K562 (cell line): ENCODE measurements around the gene SCFD2. TPM values are rescaled to one million over a fixed set of nuclear protein-coding genes. Genes with fewer than 3 reads are reported as not detected.

ENCODE experiments used
- ATAC-seq: fragments of 200-7000 bp; cut with Tn5 transposase; 3 replicates; pipeline ENCODE4 v1.9.1; 2020; ENCODE audit warnings: moderate library complexity
- BruUV-seq: library from RNA; stranded (reverse); fragments of 400-500 nt; replicated peaks from 2 replicates; lab custom pipeline; 2021; lab: Mats Ljungman, UMichigan
- CTCF ChIA-PET: fragments of 300-600 bp; formaldehyde crosslinking; extraction: SDS; loops from one replicate; lab custom pipeline; 2021; ENCODE audit warnings: low intra/inter-chr PET ratio; lab: Yijun Ruan, JAX
- POLR2A ChIA-PET: fragments of 300-600, 350-650 bp; sonication (Branson Sonifier 250); formaldehyde crosslinking; extraction: SDS; loops from one replicate; lab custom pipeline; 2021; ENCODE audit warnings: antibody characterized with exemption, inconsistent platforms; lab: Yijun Ruan, JAX
- DNase-seq, 4 experiments: peaks; one replicate each; pipeline versions ENCODE4 v3.0.0 to v3.0.0-alpha.2; 2011 to 2018; ENCODE audit warnings: low spot score in 3 of 4, mixed read lengths in 3 of 4; ENCODE audit errors: extremely low read depth in 1 of 4
- FAIRE-seq: peaks from 2 replicates; lab custom pipeline; 2011; peaks lifted over from hg19 to GRCh38; lab: Jason Lieb, UNC
- H2AFZ ChIP-seq: 2 replicates; pipeline ENCODE4 v1.6.0; 2011; ENCODE audit warnings: low read depth, low read length, control low read depth, inconsistent platforms
- H3K27ac ChIP-seq: fragments of 200-600 bp; 3 replicates; pipeline ENCODE4 v1.8.0; 2011; ENCODE audit warnings: low read depth, mild to moderate bottlenecking, control low read depth, inconsistent platforms, low read length, moderate library complexity, mixed read lengths; ENCODE audit errors: extremely low read depth
- H3K27me3 ChIP-seq, 2 experiments: fragments of 300-600 bp in 1 of 2; 2 replicates in 1 of 2; 3 replicates in 1 of 2; pipeline versions ENCODE4 v1.6.0 to v1.8.0; 2011; ENCODE audit warnings: inconsistent platforms in 2 of 2, low read length in 2 of 2, mild to moderate bottlenecking in 1 of 2, mixed read lengths in 1 of 2, moderate library complexity in 1 of 2; ENCODE audit not compliant: control insufficient read depth in 2 of 2, insufficient read depth in 2 of 2
- H3K36me3 ChIP-seq: fragments of 300-600 bp; 3 replicates; pipeline ENCODE4 v1.8.0; 2011; ENCODE audit warnings: mild to moderate bottlenecking, low read length, inconsistent platforms; ENCODE audit not compliant: control insufficient read depth, insufficient read depth
- H3K4me1 ChIP-seq, 2 experiments: fragments of 200-600 bp in 1 of 2; replicated peaks in 1 of 2; 2 replicates in 1 of 2; 3 replicates in 1 of 2; pipeline versions ENCODE4 v1.5.1 to v1.8.0; 2011; ENCODE audit warnings: inconsistent platforms in 2 of 2, low read length in 2 of 2, mild to moderate bottlenecking in 1 of 2, mixed read lengths in 1 of 2, moderate library complexity in 1 of 2; ENCODE audit not compliant: control insufficient read depth in 2 of 2, insufficient read depth in 2 of 2
- H3K4me2 ChIP-seq: 2 replicates; pipeline ENCODE4 v1.6.1; 2011; ENCODE audit warnings: low read length, control low read depth, inconsistent platforms, mixed read lengths; ENCODE audit not compliant: insufficient read depth
- H3K4me3 ChIP-seq: fragments of 200-600 bp; sonication (generic), shearing (Covaris generic); 2 replicates; pipeline ENCODE4 v1.5.1; 2016; ENCODE audit warnings: control low read depth, inconsistent platforms
- H3K79me2 ChIP-seq: fragments of 200-600 bp; 3 replicates; pipeline ENCODE4 v1.8.0; 2011; ENCODE audit warnings: low read length, inconsistent platforms; ENCODE audit not compliant: control insufficient read depth, insufficient read depth
- H3K9ac ChIP-seq, 2 experiments: 2 replicates each; pipeline versions ENCODE4 v1.6.0 to v1.6.1; 2011; ENCODE audit warnings: low read depth in 2 of 2, low read length in 2 of 2, control low read depth in 1 of 2, inconsistent platforms in 1 of 2, mild to moderate bottlenecking in 1 of 2, mixed read lengths in 1 of 2; ENCODE audit not compliant: insufficient read depth in 1 of 2
- H3K9me1 ChIP-seq: one replicate; pipeline ENCODE4 v1.6.0; 2011; ENCODE audit warnings: inconsistent platforms, mild to moderate bottlenecking, low read length, moderate library complexity; ENCODE audit not compliant: control insufficient read depth, insufficient read depth
- H3K9me3 ChIP-seq: replicated peaks from 2 replicates; pipeline ENCODE4 v1.5.1; 2011; ENCODE audit warnings: low read depth, low read length, inconsistent platforms; ENCODE audit not compliant: control insufficient read depth, insufficient read depth
- H4K20me1 ChIP-seq: replicated peaks from 2 replicates; pipeline ENCODE4 v1.6.1; 2011; ENCODE audit warnings: low read length, inconsistent platforms, mixed read lengths; ENCODE audit not compliant: control insufficient read depth, insufficient read depth
- ATF7 ChIP-seq: fragments of 450-650 bp; IDR thresholded peaks from 2 replicates; pipeline ENCODE4 v1.7.1; 2014; ENCODE audit warnings: mild to moderate bottlenecking, moderate library complexity
- CEBPG ChIP-seq, 3 experiments: fragments of 200-800 bp in 1 of 3; sonication (Bioruptor generic) in 1 of 3; sonication (generic) in 1 of 3; formaldehyde crosslinking in 1 of 3; IDR thresholded peaks in 2 of 3; conservative IDR thresholded peaks in 1 of 3; 2 replicates each; pipeline versions ENCODE4 v1.6.1 to v1.8.0; 2016 to 2022; ENCODE audit warnings: missing compliant biosample characterization in 2 of 3, missing genetic modification characterization in 2 of 3, mild to moderate bottlenecking in 1 of 3, missing genetic modification reagents in 1 of 3
- KLF10 ChIP-seq: fragments of 250-450 bp; sonication (Bioruptor Pico); IDR thresholded peaks from 2 replicates; pipeline ENCODE4 v1.6.1; 2021; ENCODE audit warnings: matching md5 sums
- NR2C1 ChIP-seq, 2 experiments: fragments of 450-650 bp; IDR thresholded peaks; 2 replicates each; pipeline ENCODE4 v1.6.1; 2017; ENCODE audit warnings: mild to moderate bottlenecking in 2 of 2, antibody characterized with exemption in 1 of 2, inconsistent platforms in 1 of 2, missing compliant biosample characterization in 1 of 2, missing genetic modification characterization in 1 of 2
- SMAD3 ChIP-seq: fragments of 450-650 bp; formaldehyde crosslinking; conservative IDR thresholded peaks from 2 replicates; pipeline ENCODE4 v1.4.0; 2020; ENCODE audit warnings: mild to moderate bottlenecking
- SREBF1 ChIP-seq: fragments of 150-350 bp; IDR thresholded peaks from 2 replicates; pipeline ENCODE4 v1.6.1; 2014; ENCODE audit warnings: antibody characterized with exemption, low read depth, low read length, borderline replicate concordance
- TRIM24 ChIP-seq, 2 experiments: fragments of 450-650 bp; IDR thresholded peaks; 2 replicates each; pipeline ENCODE4 v1.6.1; 2016
- ZNF263 ChIP-seq: sonication (generic); formaldehyde crosslinking; IDR thresholded peaks from 2 replicates; pipeline ENCODE4 v1.8.0; 2022; ENCODE audit warnings: mild to moderate bottlenecking, missing genetic modification reagents, borderline replicate concordance
- WGBS: fragments of 100-300 bp; shearing (Covaris generic); methylation state at CpG from one replicate; pipeline ENCODE4 v1.1.6; 2016; ENCODE audit warnings: low coverage, mixed read lengths; ENCODE audit not compliant: insufficient coverage; ENCODE audit errors: missing lambda C conversion rate; 5-methylcytosine and 5-hydroxymethylcytosine counted together
- in situ Hi-C: fragments of 300-500 bp; cut with MboI; formaldehyde crosslinking; loops from 4 replicates; pipeline ENCODE4 v1.15.0; 2018; ENCODE audit warnings: inconsistent platforms, mixed read lengths
- intact Hi-C: fragments of 100-400 bp; cut with micrococcal nuclease; formaldehyde crosslinking; loops from 2 replicates; pipeline ENCODE4 v1.14.2; 2022
- polyA plus RNA-seq, 8 experiments: library from polyadenylated mRNA; depleted of rRNA in 4 of 8; stranded (reverse) in 5 of 8; unstranded in 3 of 8; fragments of >200 nt; fragmentation: Nextera tagmentation in 2 of 8; fragmentation: Illumina TruSeq in 1 of 8; extraction: Ambion mirVana in 2 of 8; extraction: Trizol in 1 of 8; gene quantifications; 2 replicates each; pipeline versions ENCODE4 v1.2.1 to v1.2.3, GENCODE V29; 2011 to 2014; ENCODE audit warnings: inconsistent platforms in 1 of 8, missing spikeins in 1 of 8
- total RNA-seq, 7 experiments: library from RNA; depleted of rRNA in 6 of 7; stranded (reverse); fragments of >200 nt in 6 of 7; fragmentation: Illumina TruSeq in 2 of 7; extraction: Trizol in 2 of 7; gene quantifications; 2 replicates each; pipeline versions ENCODE4 v1.2.1 to v1.2.3, GENCODE V29; 2011 to 2021; ENCODE audit warnings: low replicate concordance in 1 of 7
- TF ChIP-seq, protein P1 (sequence below): IDR thresholded peaks from 2 replicates; pipeline ENCODE4 v1.6.1; 2016; ENCODE audit warnings: missing genetic modification characterization, missing compliant biosample characterization
- TF ChIP-seq, protein P2 (sequence below): sonication (generic); formaldehyde crosslinking; IDR thresholded peaks from 2 replicates; pipeline ENCODE4 v1.8.1; 2023; ENCODE audit warnings: mild to moderate bottlenecking, missing genetic modification reagents

The SCFD2 gene
- total and polyA plus RNA-seq, 9 of the 15 experiments (the other 6 are each of a cell fraction or from before 2014, with no cell fraction given), result 5.7 to 30.3 (median 22.8) TPM

DNA sequence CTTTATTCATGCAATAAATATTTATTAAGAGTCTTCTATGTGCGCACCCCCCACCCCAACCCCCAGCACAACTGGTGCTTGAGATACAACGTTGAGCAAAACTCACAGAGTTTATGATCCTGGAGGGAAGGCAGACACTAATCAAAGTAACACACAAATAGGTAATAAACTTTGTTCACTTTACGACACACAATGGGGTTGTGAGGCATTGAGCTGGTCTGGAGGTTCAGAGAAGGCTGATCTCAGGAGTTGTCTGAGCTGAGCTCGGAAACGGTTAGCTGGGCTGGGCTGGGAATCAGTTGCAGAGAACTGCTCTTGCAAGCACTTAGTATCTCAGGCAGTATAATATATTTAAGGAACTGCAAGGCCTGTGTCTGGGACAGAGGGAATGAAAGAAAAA, 238.5 kb downstream of the SCFD2 start (continued):
- TF ChIP-seq, protein P1, sequence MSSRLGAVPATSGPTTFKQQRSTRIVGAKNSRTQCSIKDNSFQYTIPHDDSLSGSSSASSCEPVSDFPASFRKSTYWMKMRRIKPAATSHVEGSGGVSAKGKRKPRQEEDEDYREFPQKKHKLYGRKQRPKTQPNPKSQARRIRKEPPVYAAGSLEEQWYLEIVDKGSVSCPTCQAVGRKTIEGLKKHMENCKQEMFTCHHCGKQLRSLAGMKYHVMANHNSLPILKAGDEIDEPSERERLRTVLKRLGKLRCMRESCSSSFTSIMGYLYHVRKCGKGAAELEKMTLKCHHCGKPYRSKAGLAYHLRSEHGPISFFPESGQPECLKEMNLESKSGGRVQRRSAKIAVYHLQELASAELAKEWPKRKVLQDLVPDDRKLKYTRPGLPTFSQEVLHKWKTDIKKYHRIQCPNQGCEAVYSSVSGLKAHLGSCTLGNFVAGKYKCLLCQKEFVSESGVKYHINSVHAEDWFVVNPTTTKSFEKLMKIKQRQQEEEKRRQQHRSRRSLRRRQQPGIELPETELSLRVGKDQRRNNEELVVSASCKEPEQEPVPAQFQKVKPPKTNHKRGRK, result no peak
- TF ChIP-seq, protein P2, sequence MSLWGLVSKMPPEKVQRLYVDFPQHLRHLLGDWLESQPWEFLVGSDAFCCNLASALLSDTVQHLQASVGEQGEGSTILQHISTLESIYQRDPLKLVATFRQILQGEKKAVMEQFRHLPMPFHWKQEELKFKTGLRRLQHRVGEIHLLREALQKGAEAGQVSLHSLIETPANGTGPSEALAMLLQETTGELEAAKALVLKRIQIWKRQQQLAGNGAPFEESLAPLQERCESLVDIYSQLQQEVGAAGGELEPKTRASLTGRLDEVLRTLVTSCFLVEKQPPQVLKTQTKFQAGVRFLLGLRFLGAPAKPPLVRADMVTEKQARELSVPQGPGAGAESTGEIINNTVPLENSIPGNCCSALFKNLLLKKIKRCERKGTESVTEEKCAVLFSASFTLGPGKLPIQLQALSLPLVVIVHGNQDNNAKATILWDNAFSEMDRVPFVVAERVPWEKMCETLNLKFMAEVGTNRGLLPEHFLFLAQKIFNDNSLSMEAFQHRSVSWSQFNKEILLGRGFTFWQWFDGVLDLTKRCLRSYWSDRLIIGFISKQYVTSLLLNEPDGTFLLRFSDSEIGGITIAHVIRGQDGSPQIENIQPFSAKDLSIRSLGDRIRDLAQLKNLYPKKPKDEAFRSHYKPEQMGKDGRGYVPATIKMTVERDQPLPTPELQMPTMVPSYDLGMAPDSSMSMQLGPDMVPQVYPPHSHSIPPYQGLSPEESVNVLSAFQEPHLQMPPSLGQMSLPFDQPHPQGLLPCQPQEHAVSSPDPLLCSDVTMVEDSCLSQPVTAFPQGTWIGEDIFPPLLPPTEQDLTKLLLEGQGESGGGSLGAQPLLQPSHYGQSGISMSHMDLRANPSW (CRISPR knock-in tag), result no peak
- no peak for TF ChIP-seq ZNF263 (CRISPR knock-in tag)
- no peak for TF ChIP-seq NR2C1 (IDR thresholded peaks at IDR 0.05)
- TF ChIP-seq NR2C1 (tag; IDR thresholded peaks at IDR 0.05), result no peak

- Histone ChIP-seq H3K4me2 (no peak overlapping the region), H3K9me3 (no peaks in the 10 kb centered on the region), H4K20me1 (no peaks in the 10 kb centered on the region), H3K27ac (no peak overlapping the region), H2AFZ (no peak overlapping the region), H3K79me2 (no peaks in the 10 kb centered on the region), H3K27me3 (no peaks in the 10 kb centered on the region), H3K4me3 (no peak overlapping the region), H3K36me3 (no peaks in the 10 kb centered on the region; the same call in 2 of the 3 replicates), H3K9ac (no peak overlapping the region), H3K4me1 (no peaks in the 10 kb centered on the region), H3K9me1 (no peaks in the 10 kb centered on the region)
- ATAC-seq (no peak), FAIRE-seq (no peak), DNase-seq (no peak)
- no TSS peak for BruUV-seq
- TF ChIP-seq SREBF1 (peak; percentile 38; the same call in 1 of the 2 replicates), KLF10 (CRISPR knock-in tag) (no peak), ATF7 (peak; percentile 18; the same call in 1 of the 2 replicates), CEBPG (CRISPR knock-in tag; IDR thresholded peaks at IDR 0.05) (peak; percentile 55), CEBPG (tag; conservative IDR thresholded peaks at IDR 0.05 in 1 of 2, IDR thresholded peaks at IDR 0.05 in 1 of 2) (peak in 1 of 2 experiments; percentile 87; a peak in 2 of 4 replicates), SMAD3 (CRISPR knock-in tag) (no peak), TRIM24 (IDR thresholded peaks at IDR 0.05) (peak in 1 of 2 experiments; percentile 54; a peak in 1 of 4 replicates)
- intact Hi-C loops (no loop called here), in situ Hi-C loops (no loop called here)
- POLR2A ChIA-PET, result interaction anchor here (1.5 kb wide), 1 partner anchor 9 kb away, joined by 5 read pairs; no protein-coding TSS in a partner anchor
- CTCF ChIA-PET, result no interaction called here
- 69% methylated on average over 5 of the region's 5 CpGs for WGBS
These were observed 239.8 kb downstream of the SCFD2 start for GRCh38 chr4:53126099-53126498.
